ENCODE results near the gene MYZAP.

The MYZAP gene

GRCh38 chr15:57662091-57662744 lies 70.5 kb downstream of the MYZAP start:
- DNase-seq (ENCODE audit: low spot score) = no peak

DNA sequence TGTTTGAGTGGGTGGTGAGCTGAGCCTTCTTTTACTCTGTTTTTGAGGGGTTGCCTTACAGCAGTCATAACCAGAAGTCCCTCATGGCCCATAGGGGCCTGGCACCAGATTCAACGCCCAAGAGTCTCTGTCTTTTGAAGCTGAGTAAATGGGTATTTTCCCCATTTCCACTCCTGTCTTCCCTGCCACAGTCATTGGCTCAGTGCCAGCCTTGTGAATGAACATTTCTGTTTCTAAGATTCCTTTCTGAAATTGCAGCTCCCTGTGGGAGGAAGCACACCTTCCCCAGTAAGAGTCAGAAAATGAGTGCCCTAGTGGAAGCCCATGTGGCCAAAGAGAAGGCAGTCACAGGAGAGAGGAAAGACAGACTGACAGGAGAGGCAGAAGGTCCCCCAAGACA lies 71.1 kb downstream of the MYZAP start:
- no peak for DNase-seq (ENCODE audit: low spot score)

GRCh38 chr15:57663262-57663661 lies 71.6 kb downstream of the MYZAP start:
- DNase-seq (ENCODE audit: low spot score) = no peak

- no peak for DNase-seq (ENCODE audit: low spot score)
Measured at GRCh38 chr15:57665194-57665593, 73.5 kb downstream of the MYZAP start.

- DNase-seq (ENCODE audit: low spot score) = no peak
Measured at GRCh38 chr15:57665939-57666338, 74.2 kb downstream of the MYZAP start.

DNA sequence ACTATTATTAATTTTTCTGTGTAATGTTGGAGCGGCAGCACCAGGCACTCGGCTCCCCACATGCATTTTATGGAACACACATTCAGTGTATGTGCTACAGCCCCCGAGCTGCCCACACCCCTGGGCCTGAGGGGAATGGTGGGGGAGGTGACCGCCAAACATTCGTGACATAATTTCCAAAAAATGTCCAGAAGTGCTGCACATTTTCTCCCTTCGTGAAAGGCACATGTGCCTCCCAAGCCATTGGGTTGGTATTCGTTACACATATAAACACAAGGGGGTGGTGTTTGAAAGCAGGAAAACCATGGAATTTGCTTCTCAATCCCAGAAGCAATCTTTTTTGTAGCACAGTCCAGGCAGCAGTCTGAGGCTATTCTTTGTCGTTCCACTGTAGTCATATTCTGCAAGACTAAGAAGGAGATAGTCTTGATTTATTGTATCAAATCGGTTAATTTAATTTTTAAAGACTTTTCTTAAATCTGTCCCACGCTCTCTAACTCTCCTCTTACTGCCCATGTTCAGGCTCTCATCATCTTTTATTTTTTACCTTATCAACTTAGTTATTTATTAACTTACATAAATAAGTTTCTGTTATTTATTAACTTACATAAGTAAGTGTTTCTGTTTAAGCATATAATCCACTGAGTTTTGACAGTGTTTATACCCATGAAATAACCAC lies 75.6 kb downstream of the MYZAP start:
- DNase-seq (ENCODE audit: low spot score) = no peak

GRCh38 chr15:57668016-57668415 lies 76.3 kb downstream of the MYZAP start:
- DNase-seq (ENCODE audit: low spot score) = no peak

DNA sequence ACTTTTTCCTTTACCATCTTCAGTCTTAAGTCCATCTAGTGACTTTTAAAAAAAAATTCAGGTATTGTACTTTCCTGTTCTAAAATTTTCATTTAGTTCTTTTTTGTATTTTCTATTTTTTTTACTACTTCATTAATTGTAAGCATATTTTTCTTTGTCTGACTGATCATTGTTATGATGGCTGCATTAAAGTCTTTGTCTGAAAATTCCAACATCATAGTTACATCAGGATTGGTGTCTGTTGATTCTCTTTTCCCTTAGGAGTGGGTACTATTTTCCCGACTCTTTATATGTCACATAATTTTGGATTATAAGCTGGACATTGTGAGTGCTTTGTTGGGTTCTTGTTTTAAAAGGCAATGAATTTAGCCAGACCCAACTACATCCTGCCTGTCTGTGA lies 79.9 kb downstream of the MYZAP start:
- no peak for DNase-seq (ENCODE audit: low spot score)

DNA sequence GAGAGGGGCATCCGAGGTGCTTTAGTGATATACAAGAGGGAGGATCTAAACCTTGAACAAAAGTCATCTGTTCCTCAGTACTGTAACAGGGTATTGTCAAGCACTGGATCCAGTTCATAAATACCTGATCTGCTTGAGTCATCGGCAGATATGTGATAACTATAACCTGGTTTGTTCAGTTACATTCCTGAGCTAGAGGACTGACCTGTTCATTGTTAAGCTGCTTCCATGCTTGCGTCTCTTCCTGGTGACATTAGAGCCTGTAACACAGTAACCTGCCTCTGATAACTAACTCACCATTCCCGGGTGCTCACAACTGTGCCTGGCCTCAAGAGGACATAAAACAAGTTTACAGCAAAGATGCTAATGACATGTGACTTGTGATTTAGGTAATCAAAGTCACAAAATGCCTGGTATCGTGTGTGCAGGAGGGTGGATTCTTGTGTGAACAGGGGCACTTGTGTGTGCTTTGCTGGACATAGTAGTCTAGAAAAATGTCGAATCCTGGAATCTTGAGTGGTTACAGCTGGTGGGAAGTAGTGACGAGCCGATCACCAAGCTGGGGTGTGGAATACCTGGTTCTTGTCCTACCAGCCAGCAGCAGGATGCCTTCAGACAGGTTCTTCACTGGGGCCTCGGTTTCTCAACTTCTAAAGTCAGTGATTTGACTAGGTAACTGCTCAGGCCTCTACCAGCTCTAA lies 83.9 kb downstream of the MYZAP start:
- no peak for DNase-seq (ENCODE audit: low spot score)

GRCh38 chr15:57676585-57676984 lies 84.9 kb downstream of the MYZAP start:
- no peak for DNase-seq (ENCODE audit: low spot score)

- no peak for DNase-seq (ENCODE audit: low spot score)
Measured at GRCh38 chr15:57677204-57677603, 85.5 kb downstream of the MYZAP start.

GRCh38 chr15:57680021-57680420 lies 88.3 kb downstream of the MYZAP start:
- DNase-seq (ENCODE audit: low spot score) = no peak

- no peak for DNase-seq (ENCODE audit: low spot score)
Measured at GRCh38 chr15:57681011-57681410, 89.3 kb downstream of the MYZAP start.

GRCh38 chr15:57683481-57683880 lies 91.8 kb downstream of the MYZAP start:
- DNase-seq (ENCODE audit: low spot score) = no peak

- no peak for DNase-seq (ENCODE audit: low spot score)
Measured at GRCh38 chr15:57684491-57685151, 92.9 kb downstream of the MYZAP start.

DNA sequence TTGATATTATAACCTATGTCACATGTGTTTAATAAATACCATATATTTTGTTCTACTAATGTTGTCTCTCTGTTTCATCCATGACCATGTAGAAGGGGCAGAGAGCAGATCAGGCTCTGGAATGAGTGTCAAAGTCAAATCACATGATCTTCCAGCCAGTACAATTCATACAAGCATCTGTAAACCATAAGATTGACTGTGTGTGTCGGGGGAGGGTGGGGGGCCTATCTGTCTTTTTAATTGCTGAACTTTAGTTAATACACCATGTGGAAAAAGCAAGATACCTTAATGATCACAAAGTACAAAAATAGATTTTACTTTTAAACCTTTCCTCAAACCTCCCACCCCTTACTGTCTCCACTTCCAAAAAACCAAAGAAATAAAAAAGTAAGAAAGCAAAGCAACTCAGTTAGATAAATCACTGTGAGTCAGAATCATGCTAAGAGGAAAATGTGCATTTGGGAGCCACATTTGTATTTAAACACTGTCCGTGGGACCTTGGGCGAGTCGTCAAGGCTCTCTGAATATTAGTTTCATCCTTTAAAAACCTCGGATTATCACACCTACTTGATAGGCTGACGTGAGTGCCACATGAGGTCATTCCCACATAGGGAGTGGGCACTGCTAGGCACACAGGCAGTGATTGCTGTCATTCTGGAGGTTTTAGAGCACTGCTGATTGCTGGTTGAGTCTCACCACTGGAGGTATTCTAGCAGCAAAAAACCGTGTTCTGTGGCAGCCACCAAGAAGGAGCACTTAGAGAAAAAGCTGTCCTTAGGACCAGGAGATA lies 93.8 kb downstream of the MYZAP start:
- no peak for DNase-seq (ENCODE audit: low spot score)

GRCh38 chr15:57686657-57687056 lies 95.0 kb downstream of the MYZAP start:
- DNase-seq (ENCODE audit: low spot score) = no peak

DNA sequence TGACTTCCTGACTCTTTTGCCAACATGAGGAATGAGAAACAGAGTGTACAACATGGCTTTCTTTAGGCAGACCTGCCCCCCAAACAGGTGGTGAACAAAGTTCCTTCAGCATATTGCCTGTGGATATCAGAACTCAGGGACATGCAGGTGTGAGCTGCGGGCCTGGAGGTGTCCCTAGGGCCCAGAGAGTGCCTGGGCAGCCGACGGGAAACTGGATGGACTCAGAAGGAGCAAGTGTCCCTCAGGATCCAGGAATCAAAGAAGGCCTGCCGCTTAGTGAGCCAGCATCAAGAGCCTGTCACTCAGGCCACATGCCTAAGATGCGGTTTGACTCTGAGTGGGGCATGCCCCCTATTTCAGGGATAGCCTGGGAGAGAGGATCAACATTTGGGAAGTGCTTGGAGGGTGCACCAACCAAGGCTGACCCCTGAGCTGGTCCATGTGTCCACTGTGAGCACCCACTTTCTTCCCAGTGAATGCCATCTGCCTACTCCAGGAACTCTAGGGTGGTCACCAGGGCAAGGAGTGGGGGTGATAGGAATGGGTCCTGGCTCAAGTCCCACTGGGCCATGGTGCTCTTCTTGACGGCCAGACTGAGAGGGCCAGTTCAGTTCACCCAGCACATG lies 98.8 kb downstream of the MYZAP start:
- DNase-seq (ENCODE audit: low spot score) = no peak

DNA sequence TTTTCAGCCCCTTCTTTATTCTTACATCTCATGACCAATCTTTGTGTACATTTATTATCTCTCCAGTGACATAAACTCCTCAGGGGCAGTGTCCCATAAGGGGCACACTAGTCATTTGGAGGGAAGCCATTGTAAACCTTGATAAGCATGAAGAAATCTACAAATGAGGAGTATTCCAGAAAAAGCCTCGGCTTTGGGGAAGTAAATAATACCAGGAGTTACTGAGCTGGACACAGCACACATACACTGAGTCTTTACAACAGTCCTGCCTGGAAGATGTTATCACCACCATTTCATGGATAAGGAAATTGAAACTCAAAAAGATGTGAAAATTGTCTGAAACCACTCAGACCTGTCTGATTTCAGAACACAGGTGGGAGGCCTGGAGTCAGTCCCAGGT lies 99.4 kb downstream of the MYZAP start:
- no peak for DNase-seq (ENCODE audit: low spot score)

- DNase-seq (ENCODE audit: low spot score) = no peak
Measured at GRCh38 chr15:57692709-57693108, 101.0 kb downstream of the MYZAP start.

DNA sequence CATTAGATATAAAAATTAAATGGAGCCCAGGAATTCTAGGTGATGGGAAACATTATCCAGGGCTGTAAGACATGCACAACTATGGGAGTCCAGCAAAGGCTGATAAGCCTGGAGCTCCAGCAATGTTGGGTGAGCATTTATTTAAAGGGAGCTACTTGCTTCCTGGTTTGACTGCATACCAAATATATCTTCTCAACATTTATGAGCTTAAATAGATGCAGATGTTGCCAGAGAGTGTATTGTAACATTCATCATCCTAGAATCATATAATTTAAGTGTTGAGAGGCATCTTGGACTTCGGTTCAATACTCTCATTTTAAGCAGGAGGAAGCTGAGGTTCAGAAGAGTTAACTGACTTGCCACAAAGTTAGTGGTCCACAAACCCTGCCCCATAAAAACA lies 102.6 kb downstream of the MYZAP start:
- DNase-seq (ENCODE audit: low spot score) = no peak

DNA sequence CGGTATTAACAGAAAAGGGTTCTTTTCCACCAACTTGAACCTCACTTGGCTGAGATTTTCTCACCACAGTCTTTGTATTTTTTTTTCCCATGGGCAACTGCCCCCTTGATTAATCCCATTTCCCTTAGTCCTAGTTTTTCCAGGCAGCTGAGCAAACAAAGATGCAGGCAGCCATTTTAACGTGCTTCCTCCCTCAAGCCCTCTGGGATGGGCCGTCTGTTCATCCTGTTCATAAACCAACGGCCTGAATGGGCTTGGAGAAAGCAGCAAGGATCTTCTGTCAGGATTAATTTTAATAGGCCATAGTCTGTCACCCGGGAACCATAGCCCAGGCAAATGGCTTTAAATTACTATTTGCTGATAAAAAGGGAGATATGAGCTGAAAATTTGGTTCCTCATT lies 104.4 kb downstream of the MYZAP start:
- no peak for DNase-seq (ENCODE audit: low spot score)

Measured in activated CD4-positive, alpha-beta T cell treated with anti-CD3 and anti-CD28 coated beads, Interleukin-2, Interleukin-4, amounts not matched to agents 100 ng/mL and 50 ng/mL, durations not matched to agents 16 hours and 8 hours (primary cell).